Spinal cord (tissue), 10 donors: Measurements from ENCODE around the gene GNAS-AS1. TPM values are rescaled to one million over a fixed set of nuclear protein-coding genes. Genes with fewer than 3 reads are reported as not detected.
"Not testable (repeated sequence)": the region's sequence is repeated elsewhere in the genome, so short reads cannot be mapped to it uniquely, and the experiment has no call there.

Experiments
- DNase-seq, 6 donors: peaks; one replicate each; pipeline versions ENCODE4 v3.0.0 to v3.0.0-alpha.2; 2013 to 2015; ENCODE audit warnings: low spot score in 6 of 6, low read depth in 4 of 6
- H3K27ac ChIP-seq: one replicate; pipeline ENCODE4 v1.5.1; 2013; ENCODE audit warnings: low read depth, low read length, control low read depth
- H3K27me3 ChIP-seq: one replicate; pipeline ENCODE4 v1.6.1; 2013; ENCODE audit warnings: low read length; ENCODE audit not compliant: control insufficient read depth, insufficient read depth
- H3K36me3 ChIP-seq: one replicate; pipeline ENCODE4 v1.6.1; 2013; ENCODE audit warnings: low read length; ENCODE audit not compliant: control insufficient read depth, insufficient read depth
- H3K4me1 ChIP-seq: one replicate; pipeline ENCODE4 v1.6.1; 2013; ENCODE audit warnings: low read length; ENCODE audit not compliant: control insufficient read depth, insufficient read depth
- H3K4me3 ChIP-seq: one replicate; pipeline ENCODE4 v1.5.1; 2013; ENCODE audit warnings: low read depth, low read length, control low read depth
- H3K9me3 ChIP-seq: one replicate; pipeline ENCODE4 v1.6.1; 2013; ENCODE audit warnings: low read length; ENCODE audit not compliant: control insufficient read depth, insufficient read depth
- WGBS: methylation state at CpG from one replicate; pipeline ENCODE4 v1.1.5; 2013; ENCODE audit warnings: missing lambda C conversion rate; ENCODE audit not compliant: insufficient coverage; 5-methylcytosine and 5-hydroxymethylcytosine counted together
- polyA plus RNA-seq, 2 donors: library from polyadenylated mRNA; unstranded; fragments of 120-200 nt; gene quantifications; one replicate each; pipeline ENCODE4 v1.2.1, GENCODE V29; 2013; ENCODE audit not compliant: insufficient read length in 2 of 2
- total RNA-seq, 2 donors: library from RNA; depleted of rRNA in 1 of 2; stranded (reverse); fragments of 120-200 nt in 1 of 2; fragments of >200 nt in 1 of 2; gene quantifications; one replicate each; pipeline versions ENCODE4 v1.2.3 to v1.2.4, GENCODE V29; 2013 to 2014
- donor health status: healthy.

Gene GNAS-AS1
- total and polyA plus RNA-seq, 4 donors: 0.30 to 1.2 (median 0.84) TPM

DNA sequence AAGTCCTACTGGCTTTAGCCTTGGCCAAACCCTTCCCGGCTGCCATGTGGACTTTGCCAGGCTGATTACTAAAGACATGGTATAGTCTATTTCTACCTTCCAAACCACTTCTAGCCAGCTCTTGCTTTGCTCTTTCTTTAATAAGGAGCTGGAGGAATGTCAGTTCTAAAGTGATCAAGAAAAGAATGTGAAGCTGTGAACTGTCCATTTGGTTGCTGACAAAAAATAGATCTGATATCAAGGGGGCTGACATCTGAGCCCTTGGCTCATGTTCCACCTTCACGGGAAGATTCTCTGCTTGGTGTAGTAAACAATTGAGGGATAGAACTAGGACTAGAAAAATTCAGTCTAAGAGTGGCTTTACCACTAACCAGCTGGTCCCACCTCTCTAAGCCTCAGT, 22.6 kb downstream of the GNAS-AS1 start:
- DNase-seq: no peak
- no peaks in the 10 kb centered on the region for H3K9me3 ChIP-seq
- no peak overlapping the region for H3K27ac ChIP-seq
- H3K4me3 ChIP-seq: no peak overlapping the region
- peaks cover 4% of the 10 kb centered on the region for H3K36me3 ChIP-seq
- no CpG with 5 or more reads among the region's 2 CpGs for WGBS
- no peaks in the 10 kb centered on the region for H3K27me3 ChIP-seq
- H3K4me1 ChIP-seq: no peaks in the 10 kb centered on the region

DNA sequence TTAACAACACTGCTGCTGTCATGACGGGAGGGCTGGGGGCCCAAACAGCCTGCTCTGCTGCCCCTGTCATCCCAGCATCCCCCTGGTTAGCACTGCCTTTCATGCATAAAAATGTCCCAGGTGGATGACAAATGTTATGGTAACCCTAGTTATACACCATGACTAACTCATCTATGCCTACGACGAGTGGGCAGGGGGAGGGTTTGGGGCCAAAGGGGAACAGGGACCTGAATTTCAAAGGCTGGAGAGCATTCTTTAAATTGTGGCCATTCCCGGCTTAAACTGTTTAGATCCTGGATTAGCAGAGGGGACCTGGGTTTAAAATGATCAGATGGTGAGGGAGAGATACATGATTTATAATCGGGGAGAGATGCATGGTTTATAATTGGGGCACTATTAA, 24.4 kb downstream of the GNAS-AS1 start:
- WGBS: 86% methylated on average over 2 of the region's 5 CpGs
- H3K4me1 ChIP-seq: no peaks in the 10 kb centered on the region
- H3K27me3 ChIP-seq: no peaks in the 10 kb centered on the region
- peaks cover 10% of the 10 kb centered on the region for H3K36me3 ChIP-seq
- no peak for DNase-seq
- H3K27ac ChIP-seq: no peak overlapping the region
- H3K4me3 ChIP-seq: no peak overlapping the region
- no peaks in the 10 kb centered on the region for H3K9me3 ChIP-seq

DNA sequence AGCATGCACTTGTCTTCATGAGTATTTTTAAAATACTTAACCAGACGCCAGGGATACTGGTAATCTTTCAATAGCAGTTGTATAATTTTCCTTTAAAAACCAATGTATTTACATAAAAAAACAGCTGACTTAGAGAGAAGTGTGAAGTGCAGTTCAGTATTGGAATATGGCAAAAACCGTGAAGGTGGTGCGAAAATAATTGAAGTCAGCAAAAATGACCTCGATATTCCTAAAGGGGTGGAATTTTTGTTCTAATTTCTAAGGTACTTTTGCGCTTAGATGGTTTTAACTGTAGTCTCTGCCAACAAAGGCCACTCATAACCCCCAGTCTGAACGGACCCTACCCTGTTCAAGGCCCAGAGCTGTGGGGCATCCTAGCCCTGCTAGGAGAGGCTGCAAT, 25.3 kb downstream of the GNAS-AS1 start:
- Histone ChIP-seq H3K9me3 (no peaks in the 10 kb centered on the region), H3K27ac (no peak overlapping the region), H3K4me1 (no peaks in the 10 kb centered on the region), H3K27me3 (no peaks in the 10 kb centered on the region), H3K4me3 (no peak overlapping the region), H3K36me3 (peaks cover 12% of the 10 kb centered on the region)
- WGBS: 98% methylated on average over 5 of the region's 6 CpGs
- no peak for DNase-seq

DNA sequence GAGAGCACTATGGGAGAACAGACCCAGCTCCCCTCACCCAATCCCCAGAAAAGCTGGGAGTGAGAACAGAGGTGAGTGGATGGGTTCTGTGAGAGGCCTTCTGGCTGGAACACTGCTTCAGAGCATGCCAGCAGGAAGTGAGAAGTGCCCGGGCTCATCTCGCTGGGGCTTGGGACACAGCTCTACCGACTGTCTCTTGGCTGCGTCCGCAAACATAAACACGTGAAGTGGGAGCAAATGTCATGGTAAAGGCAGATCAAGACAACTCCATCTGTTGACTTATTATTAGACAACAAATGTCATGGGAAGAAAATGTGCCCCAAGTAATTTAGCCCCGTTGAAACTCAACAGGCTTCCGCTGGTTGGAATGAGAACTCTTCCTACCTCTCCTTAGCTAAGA, 25.9 kb downstream of the GNAS-AS1 start:
- H3K4me1 ChIP-seq: no peaks in the 10 kb centered on the region
- no peaks in the 10 kb centered on the region for H3K27me3 ChIP-seq
- H3K9me3 ChIP-seq: no peaks in the 10 kb centered on the region
- peaks cover 12% of the 10 kb centered on the region for H3K36me3 ChIP-seq
- H3K27ac ChIP-seq: no peak overlapping the region
- WGBS: 100% methylated on average over 2 of the region's 8 CpGs
- DNase-seq: peak in 1 of 6 donors; percentile 27
- H3K4me3 ChIP-seq: no peak overlapping the region

DNA sequence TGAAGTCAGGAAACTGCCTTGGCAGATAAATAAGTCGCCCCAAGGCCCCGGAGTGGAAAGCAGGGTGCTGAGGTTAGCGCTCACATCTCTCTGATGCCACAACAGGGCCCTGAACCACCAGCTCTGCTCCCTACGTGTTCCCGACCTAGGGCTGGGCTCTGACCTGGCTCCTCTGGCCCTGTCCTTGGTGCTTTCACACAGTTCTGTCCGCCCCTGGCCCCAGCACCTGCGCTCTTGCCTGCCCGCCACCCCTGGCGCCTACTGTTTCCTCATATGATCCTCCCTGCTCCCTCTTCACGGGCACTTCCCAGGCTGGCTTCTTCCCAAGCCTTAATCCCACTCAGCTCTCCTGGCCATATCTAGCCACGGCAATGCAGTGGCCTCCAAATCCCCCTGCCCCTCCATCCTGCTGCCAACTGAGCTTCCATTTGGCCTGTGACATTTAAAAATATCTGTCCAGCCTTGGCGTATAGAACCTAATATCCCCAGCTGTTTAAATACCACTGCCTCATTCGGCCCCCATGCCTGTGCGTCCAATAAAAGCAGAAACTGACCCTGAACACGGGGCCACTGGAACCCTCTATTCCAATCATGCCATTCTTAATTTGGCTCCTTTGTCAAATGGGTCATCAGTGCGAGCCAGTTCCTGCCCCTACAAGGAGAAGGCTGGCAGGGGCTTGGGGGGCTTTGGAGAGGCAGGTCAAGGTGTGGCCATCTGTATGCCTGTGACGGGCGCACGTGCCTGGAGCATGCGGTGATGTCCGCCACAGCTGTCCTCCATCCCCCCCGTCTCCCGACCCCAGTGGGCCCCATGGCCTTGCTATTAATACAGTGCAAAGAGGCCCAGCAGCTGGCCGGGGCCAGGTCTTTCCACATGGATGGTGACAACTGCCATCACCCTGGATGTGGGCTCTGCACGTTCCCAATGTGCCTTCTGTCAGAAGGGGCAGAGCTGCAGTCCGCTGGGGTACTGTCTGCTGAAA, 27.7 kb downstream of the GNAS-AS1 start:
- H3K9me3 ChIP-seq: no peaks in the 10 kb centered on the region
- 95% methylated on average over 25 of the region's 26 CpGs for WGBS
- H3K27me3 ChIP-seq: no peaks in the 10 kb centered on the region
- H3K27ac ChIP-seq: no peak overlapping the region
- H3K4me1 ChIP-seq: peaks cover 2% of the 10 kb centered on the region
- H3K4me3 ChIP-seq: no peak overlapping the region
- peaks cover 12% of the 10 kb centered on the region for H3K36me3 ChIP-seq
- DNase-seq: no peak

DNA sequence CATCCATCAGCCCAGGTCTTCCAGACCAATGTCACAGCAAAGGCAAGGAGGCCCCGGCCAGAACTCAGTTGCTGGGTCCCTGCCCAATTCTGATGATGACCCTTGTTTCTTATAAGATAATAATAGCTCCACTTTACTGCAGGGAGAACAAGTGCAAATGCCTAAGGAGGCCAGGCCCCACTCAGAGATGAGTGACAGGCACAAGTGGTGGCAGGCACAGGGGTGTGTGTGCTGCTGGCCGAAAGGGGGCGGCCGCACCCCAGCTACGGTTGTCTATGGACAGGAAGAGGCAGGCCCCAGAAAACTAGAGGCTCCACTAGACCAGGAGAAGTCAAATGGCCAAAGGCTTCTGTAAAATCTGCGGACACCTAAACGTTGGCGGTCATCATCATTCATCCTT, 28.6 kb downstream of the GNAS-AS1 start:
- 97% methylated on average over 5 of the region's 8 CpGs for WGBS
- Histone ChIP-seq H3K27me3 (no peaks in the 10 kb centered on the region), H3K4me1 (peaks cover 3% of the 10 kb centered on the region), H3K4me3 (no peak overlapping the region), H3K36me3 (peaks cover 20% of the 10 kb centered on the region), H3K9me3 (no peaks in the 10 kb centered on the region), H3K27ac (no peak overlapping the region)
- DNase-seq: no peak

DNA sequence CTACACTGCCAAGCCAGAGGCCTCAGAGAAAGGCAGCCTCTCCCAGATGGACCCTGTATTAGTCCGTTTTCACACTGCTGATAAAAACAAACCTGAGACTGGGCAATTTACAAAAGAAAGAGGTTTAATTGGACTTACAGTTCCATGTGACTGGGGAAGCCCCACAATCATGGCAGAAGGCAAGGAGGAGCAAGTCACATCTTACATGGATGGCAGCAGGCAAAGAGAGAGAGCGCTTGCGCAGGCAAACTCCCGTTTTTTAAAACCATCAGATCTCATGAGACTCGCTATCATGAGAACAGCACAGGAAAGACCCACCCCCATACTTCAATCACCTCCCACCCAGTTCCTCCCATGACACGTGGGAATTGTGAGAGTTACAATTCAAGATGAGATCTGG, 30.2 kb downstream of the GNAS-AS1 start:
- not testable (repeated sequence) for H3K4me3 ChIP-seq
- 100% methylated on average over 2 of the region's 6 CpGs for WGBS

DNA sequence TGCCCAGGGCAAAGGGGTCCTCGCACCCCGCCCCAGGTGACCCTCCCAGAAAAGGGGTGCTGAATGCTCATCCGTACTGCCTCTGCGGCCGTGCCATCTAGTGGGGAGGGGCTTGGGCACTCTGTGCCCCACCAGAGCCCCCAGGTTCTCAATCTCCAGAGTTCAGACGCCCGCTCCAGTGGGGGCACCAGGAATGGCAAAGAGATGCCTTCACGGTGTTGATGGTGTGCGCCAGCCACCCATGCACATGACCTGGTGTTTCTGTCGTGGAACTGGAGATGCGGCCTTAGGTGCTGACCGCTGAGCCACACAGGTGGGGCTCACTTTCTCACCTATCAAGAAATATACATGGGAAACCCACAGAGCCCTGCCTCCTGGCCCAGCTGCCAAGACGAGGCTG, 30.8 kb downstream of the GNAS-AS1 start:
- 93% methylated on average over 10 of the region's 13 CpGs for WGBS
- Histone ChIP-seq H3K4me3 (no peak overlapping the region), H3K36me3 (peaks cover 29% of the 10 kb centered on the region), H3K9me3 (no peaks in the 10 kb centered on the region), H3K4me1 (peaks cover 3% of the 10 kb centered on the region), H3K27ac (no peak overlapping the region), H3K27me3 (no peaks in the 10 kb centered on the region)
- no peak for DNase-seq

More for the DNA sequence above, 30.2 kb downstream of the GNAS-AS1 start:
- DNase-seq, H3K27ac ChIP-seq, H3K9me3 ChIP-seq, H3K4me1 ChIP-seq, H3K27me3 ChIP-seq: not testable (repeated sequence)
- peaks cover 28% of the 10 kb centered on the region for H3K36me3 ChIP-seq

DNA sequence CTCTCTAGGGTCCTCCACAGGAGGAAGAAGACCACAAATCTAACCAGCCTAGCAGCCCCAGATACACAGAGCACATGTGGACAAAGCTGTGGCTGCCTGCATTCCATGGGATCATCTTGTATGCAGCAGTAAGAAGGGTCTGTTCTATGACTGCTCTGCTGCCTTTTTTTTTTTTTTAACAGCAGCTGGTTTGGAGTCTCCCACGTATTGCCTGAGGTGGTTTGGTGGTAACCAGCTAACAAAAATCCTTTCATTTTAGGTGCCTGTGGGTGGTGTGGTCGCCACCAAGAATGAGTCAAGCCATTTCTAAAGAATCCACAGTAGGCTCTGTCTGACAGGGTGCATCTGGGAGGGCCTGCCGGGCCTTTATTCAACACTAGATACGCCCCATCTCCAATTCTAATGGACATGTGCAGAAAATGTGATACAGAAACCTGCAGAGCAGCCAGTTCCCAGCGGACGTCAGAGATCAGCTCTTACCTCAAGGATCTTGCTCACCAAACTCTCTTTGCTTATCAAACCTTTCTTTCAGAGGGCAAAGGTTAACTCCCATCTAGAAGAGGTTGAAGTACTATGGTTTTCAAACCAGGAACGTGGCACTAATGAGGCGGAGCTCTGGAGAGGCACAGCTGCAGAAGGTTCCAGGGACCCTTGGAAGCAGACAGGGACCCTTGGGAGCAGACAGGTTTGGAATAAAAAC, 32.0 kb downstream of the GNAS-AS1 start:
- DNase-seq: no peak
- no peaks in the 10 kb centered on the region for H3K27me3 ChIP-seq
- H3K9me3 ChIP-seq: no peaks in the 10 kb centered on the region
- H3K4me1 ChIP-seq: peaks cover 3% of the 10 kb centered on the region
- H3K4me3 ChIP-seq: no peak overlapping the region
- WGBS: 86% methylated on average over 4 of the region's 8 CpGs
- peaks cover 29% of the 10 kb centered on the region for H3K36me3 ChIP-seq
- H3K27ac ChIP-seq: no peak overlapping the region
